ENCODE results near the gene PARVA. TPM values are rescaled to one million over a fixed set of nuclear protein-coding genes. Genes with fewer than 3 reads are reported as not detected.

PARVA gene
- total and polyA plus RNA-seq, 2 of the 8 experiments (the other 6 are each of a cell fraction or from before 2014, with no cell fraction given) = 3.1 to 13.5 TPM

DNA sequence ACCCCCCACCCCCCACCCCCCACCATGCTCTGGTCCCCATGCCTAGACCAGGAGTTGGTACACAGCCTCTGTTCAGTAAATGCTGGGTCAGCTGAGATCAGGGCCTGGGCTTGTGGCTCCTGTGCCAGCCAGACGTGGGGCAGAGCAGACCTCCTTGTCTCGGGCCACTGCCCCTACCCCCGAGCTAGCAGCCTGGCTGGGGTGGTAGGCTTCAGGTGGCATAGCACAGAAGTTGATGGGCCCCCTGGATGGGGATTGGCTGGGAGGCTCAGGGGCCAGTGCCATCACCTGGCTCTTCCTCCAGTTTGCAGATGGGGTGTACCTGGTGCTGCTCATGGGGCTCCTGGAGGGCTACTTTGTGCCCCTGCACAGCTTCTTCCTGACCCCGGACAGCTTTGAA is 139.9 kb downstream of the PARVA start (continued):
- TF ChIP-seq RAD21 (IDR thresholded peaks at IDR 0.05 in 1 of 2, conservative IDR thresholded peaks at IDR 0.05 in 1 of 2; ENCODE audit: low read depth in 2 of 2, low read length in 2 of 2) = no peak
- TF ChIP-seq EGR1 (IDR thresholded peaks at IDR 0.05; ENCODE audit: borderline replicate concordance, low read depth, low read length) = no peak
- TF ChIP-seq CBX8 (IDR thresholded peaks at IDR 0.05; ENCODE audit: borderline replicate concordance, low read depth, low read length) = no peak
- TF ChIP-seq PHF8 (conservative IDR thresholded peaks at IDR 0.05; ENCODE audit: low read depth, low read length) = no peak

Measured in H1 (cell line).